Measurements from ENCODE around the gene PWWP2B. TPM values are rescaled to one million over a fixed set of nuclear protein-coding genes. Genes with fewer than 3 reads are reported as not detected.

PWWP2B gene
- total RNA-seq, 1 experiment from 2014 or later = 10.0 TPM

- no peak overlapping the region for H3K27ac Mint-ChIP-seq (ENCODE audit: low read depth, unreplicated experiment)
- no peak for TF ChIP-seq CTCF (IDR thresholded peaks at IDR 0.05; ENCODE audit: unreplicated experiment)
- no TSS peak for BruUV-seq (replicated peaks)
- peaks cover 5% of the 10 kb centered on the region for H3K36me3 Mint-ChIP-seq (ENCODE audit: insufficient read depth, unreplicated experiment)
- no peaks in the 10 kb centered on the region for H3K27me3 Mint-ChIP-seq (ENCODE audit: insufficient read depth, unreplicated experiment)
- H3K4me3 Mint-ChIP-seq (ENCODE audit: unreplicated experiment) = no peak overlapping the region
- no peaks in the 10 kb centered on the region for H3K9me3 Mint-ChIP-seq (ENCODE audit: unreplicated experiment)
- intact Hi-C loops (cut with micrococcal nuclease) = no loop called here
- no peaks in the 10 kb centered on the region for H3K4me1 Mint-ChIP-seq (ENCODE audit: insufficient read depth, unreplicated experiment)
- ChIA-PET POLR2A (interaction anchor here (0.5 kb wide), 1 partner anchor 8 kb away, joined by 3 read pairs; no protein-coding TSS in a partner anchor), CTCF (interaction anchor here (0.5 to 2.0 kb wide), 4 partner anchors 7 to 56 kb away, joined by 3 to 8 read pairs (median 4); no protein-coding TSS in a partner anchor)
- no peak for DNase-seq (ENCODE audit: unreplicated experiment)
These were observed 39.9 kb downstream of the PWWP2B start for GRCh38 chr10:132436861-132437410.

GRCh38 chr10:132437541-132437950 is 40.5 kb downstream of the PWWP2B start:
- intact Hi-C loops (cut with micrococcal nuclease) = no loop called here
- DNase-seq (ENCODE audit: unreplicated experiment) = no peak
- ChIA-PET CTCF (interaction anchor here (0.5 to 2.0 kb wide), 3 partner anchors 8 to 56 kb away, joined by 3 to 8 read pairs (median 4); no protein-coding TSS in a partner anchor), POLR2A (interaction anchor here (0.5 to 0.8 kb wide), 3 partner anchors 9 to 13 kb away, joined by 3 to 5 read pairs (median 3); no protein-coding TSS in a partner anchor)
- Mint-ChIP-seq H3K27me3 (ENCODE audit: insufficient read depth, unreplicated experiment) (no peaks in the 10 kb centered on the region), H3K27ac (ENCODE audit: low read depth, unreplicated experiment) (no peak overlapping the region), H3K4me3 (ENCODE audit: unreplicated experiment) (no peak overlapping the region), H3K9me3 (ENCODE audit: unreplicated experiment) (no peaks in the 10 kb centered on the region), H3K4me1 (ENCODE audit: insufficient read depth, unreplicated experiment) (no peaks in the 10 kb centered on the region), H3K36me3 (ENCODE audit: insufficient read depth, unreplicated experiment) (peaks cover 5% of the 10 kb centered on the region)
- TF ChIP-seq CTCF (IDR thresholded peaks at IDR 0.05; ENCODE audit: unreplicated experiment) = no peak
- no TSS peak for BruUV-seq (replicated peaks)

- Mint-ChIP-seq H3K36me3 (ENCODE audit: insufficient read depth, unreplicated experiment) (peaks cover 5% of the 10 kb centered on the region), H3K27ac (ENCODE audit: low read depth, unreplicated experiment) (no peak overlapping the region), H3K4me1 (ENCODE audit: insufficient read depth, unreplicated experiment) (no peaks in the 10 kb centered on the region), H3K4me3 (ENCODE audit: unreplicated experiment) (no peak overlapping the region), H3K9me3 (ENCODE audit: unreplicated experiment) (no peaks in the 10 kb centered on the region), H3K27me3 (ENCODE audit: insufficient read depth, unreplicated experiment) (no peaks in the 10 kb centered on the region)
- BruUV-seq (replicated peaks) = no TSS peak
- ChIA-PET CTCF (interaction anchor here (0.7 to 2.0 kb wide), 3 partner anchors 8 to 94 kb away, joined by 3 to 8 read pairs (median 4); no protein-coding TSS in a partner anchor), POLR2A (interaction anchor here (0.8 kb wide), 3 partner anchors 9 to 14 kb away, joined by 3 to 5 read pairs (median 3); no protein-coding TSS in a partner anchor)
- TF ChIP-seq CTCF (IDR thresholded peaks at IDR 0.05; ENCODE audit: unreplicated experiment) = no peak
- intact Hi-C loops (cut with micrococcal nuclease) = no loop called here
- DNase-seq (ENCODE audit: unreplicated experiment) = no peak
These were observed 41.4 kb downstream of the PWWP2B start for GRCh38 chr10:132438091-132439024.

- Mint-ChIP-seq H3K27me3 (ENCODE audit: insufficient read depth, unreplicated experiment) (no peaks in the 10 kb centered on the region), H3K4me1 (ENCODE audit: insufficient read depth, unreplicated experiment) (no peaks in the 10 kb centered on the region), H3K27ac (ENCODE audit: low read depth, unreplicated experiment) (no peak overlapping the region), H3K36me3 (ENCODE audit: insufficient read depth, unreplicated experiment) (peaks cover 5% of the 10 kb centered on the region), H3K9me3 (ENCODE audit: unreplicated experiment) (no peaks in the 10 kb centered on the region), H3K4me3 (ENCODE audit: unreplicated experiment) (no peak overlapping the region)
- ChIA-PET POLR2A (interaction anchor here (0.8 kb wide), 1 partner anchor 12 kb away, joined by 3 read pairs; no protein-coding TSS in a partner anchor), CTCF (interaction anchor here (0.7 to 1.0 kb wide), 2 partner anchors 10 to 93 kb away, joined by 3 to 4 read pairs; no protein-coding TSS in a partner anchor)
- TF ChIP-seq CTCF (IDR thresholded peaks at IDR 0.05; ENCODE audit: unreplicated experiment) = no peak
- no peak for DNase-seq (ENCODE audit: unreplicated experiment)
- no TSS peak for BruUV-seq (replicated peaks)
- intact Hi-C loops (cut with micrococcal nuclease) = no loop called here
These were observed 42.0 kb downstream of the PWWP2B start for GRCh38 chr10:132439025-132439388.

Data from MCF 10A (cell line).